ENCODE data around the gene REPIN1. TPM values are rescaled to one million over a fixed set of nuclear protein-coding genes. Genes with fewer than 3 reads are reported as not detected.

The REPIN1 gene
- total and polyA plus RNA-seq, 8 donors: 61.5 to 110 (median 71.6) TPM

- H3K27ac ChIP-seq: peak overlapping the region in 1 of 2 donors; percentile 73
- peak overlapping the region; percentile 44 to 50 for H3K4me3 ChIP-seq
- peaks cover 0 to 16% of the 10 kb centered on the region in 2 donors for H3K36me3 ChIP-seq
- H3K9me3 ChIP-seq: no peaks in the 10 kb centered on the region
- intact Hi-C loops (cut with DNase I): no loop called here
- ATAC-seq (peak; percentile 59), DNase-seq (peak in 1 of 4 donors; percentile 44)
- peaks cover 8 to 50% of the 10 kb centered on the region in 2 donors for H3K27me3 ChIP-seq
- H3K4me1 ChIP-seq: peaks cover 0 to 20% of the 10 kb centered on the region in 2 donors
- no peak for TF ChIP-seq CTCF (IDR thresholded peaks at IDR 0.05)
These were observed 28.4 kb upstream of the REPIN1 start for GRCh38 chr7:150340024-150340749.

GRCh38 chr7:150340875-150341262 is 27.8 kb upstream of the REPIN1 start:
- H3K4me1 ChIP-seq: peaks cover 0 to 20% of the 10 kb centered on the region in 2 donors
- no peak for TF ChIP-seq CTCF (IDR thresholded peaks at IDR 0.05)
- DNase-seq (peak in 1 of 4 donors; percentile 76), ATAC-seq (no peak)
- H3K36me3 ChIP-seq: peaks cover 0 to 16% of the 10 kb centered on the region in 2 donors
- H3K27ac ChIP-seq: peak overlapping the region; percentile 67 to 73
- intact Hi-C loops (cut with DNase I): no loop called here
- H3K9me3 ChIP-seq: no peaks in the 10 kb centered on the region
- H3K4me3 ChIP-seq: peak overlapping the region; percentile 44 to 50
- peaks cover 8 to 56% of the 10 kb centered on the region in 2 donors for H3K27me3 ChIP-seq

DNA sequence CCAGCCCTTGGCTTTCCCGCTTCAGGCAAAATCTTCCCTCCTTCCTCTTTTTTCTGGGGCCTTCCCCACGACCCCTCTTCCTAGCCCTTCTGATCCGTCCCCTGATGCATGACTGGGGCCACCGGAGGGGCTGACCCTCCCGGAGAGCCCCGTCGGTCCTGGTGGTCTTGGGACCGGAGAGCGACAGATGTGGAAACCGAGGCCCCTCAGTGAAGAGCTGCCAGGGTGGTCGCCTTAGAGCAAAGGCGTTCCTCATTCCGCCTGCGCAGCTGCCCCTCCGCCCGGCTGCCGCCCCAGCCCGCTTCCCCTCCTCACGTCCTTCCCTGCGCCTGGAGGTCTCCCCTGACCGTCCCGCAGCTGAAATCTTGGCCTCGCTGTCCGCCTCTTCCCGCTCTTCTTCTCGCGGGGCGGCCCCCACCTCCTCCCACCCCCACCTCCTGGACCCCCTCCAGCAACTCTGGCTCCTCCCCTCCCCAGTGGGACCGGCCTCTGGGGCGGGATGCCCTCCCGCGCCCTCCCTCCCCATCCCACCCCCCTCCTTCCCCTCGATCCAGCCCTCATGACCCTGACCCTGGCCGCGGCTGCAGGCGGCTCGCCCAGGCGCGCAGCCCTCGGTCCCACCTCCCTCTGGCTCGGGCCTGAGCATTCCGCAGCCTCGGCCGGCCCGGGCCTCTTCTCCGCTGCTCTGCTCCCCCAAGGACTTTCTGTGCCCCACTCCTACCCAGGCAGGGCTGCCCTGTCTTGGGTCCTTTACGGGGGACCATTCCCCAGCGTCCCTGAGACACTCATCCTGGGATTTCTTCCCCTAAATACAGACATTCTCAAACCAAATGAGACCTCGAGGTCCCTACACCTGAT is 27.1 kb upstream of the REPIN1 start, which contains the start of gene RARRES2:
Gene RARRES2, minus strand, starts transcription at position 367 of the 858 bp plus-strand sequence. CDS start 1,020 bp downstream, outside the sequence.
- H3K27ac ChIP-seq: peak within 1 kb of the TSS; percentile 67 to 73
- H3K27me3 ChIP-seq: peaks cover 8 to 61% of the 10 kb centered on the region in 2 donors
- peaks cover 0 to 16% of the 10 kb centered on the region in 2 donors for H3K36me3 ChIP-seq
- ATAC-seq (peak; percentile 71), DNase-seq (peak in 3 of 4 donors; percentile 51 to 91 (median 78))
- H3K4me1 ChIP-seq: peaks cover 0 to 20% of the 10 kb centered on the region in 2 donors
- H3K9me3 ChIP-seq: no peaks in the 10 kb centered on the region
- no peak for TF ChIP-seq CTCF (IDR thresholded peaks at IDR 0.05)
- intact Hi-C loops (cut with DNase I): no loop called here
- peak within 1 kb of the TSS; percentile 44 to 50 for H3K4me3 ChIP-seq

DNA sequence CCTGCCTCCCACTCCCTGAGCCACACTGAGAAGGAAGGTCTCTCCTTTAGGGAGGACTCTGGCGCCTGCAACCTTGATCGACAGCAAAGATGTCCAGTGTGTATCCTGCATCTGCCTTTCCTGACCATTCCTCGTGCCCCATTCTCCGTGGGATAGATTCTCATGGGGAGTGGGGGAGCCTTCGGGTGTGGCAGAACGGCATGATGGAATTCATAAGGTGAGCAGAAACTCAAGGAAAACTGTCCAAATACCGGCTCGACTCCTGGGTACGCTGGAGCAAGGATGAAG is 26.6 kb upstream of the REPIN1 start:
- H3K9me3 ChIP-seq: no peaks in the 10 kb centered on the region
- no peak overlapping the region for H3K27ac ChIP-seq
- TF ChIP-seq CTCF (IDR thresholded peaks at IDR 0.05): no peak
- DNase-seq (no peak), ATAC-seq (no peak)
- intact Hi-C loops (cut with DNase I): no loop called here
- peaks cover 8 to 61% of the 10 kb centered on the region in 2 donors for H3K27me3 ChIP-seq
- no peak overlapping the region for H3K4me3 ChIP-seq
- peaks cover 0 to 20% of the 10 kb centered on the region in 2 donors for H3K4me1 ChIP-seq
- H3K36me3 ChIP-seq: peaks cover 0 to 12% of the 10 kb centered on the region in 2 donors

GRCh38 chr7:150343225-150343624 is 25.4 kb upstream of the REPIN1 start:
- Histone ChIP-seq H3K36me3 (peaks cover 0 to under 1% of the 10 kb centered on the region in 2 donors), H3K9me3 (no peaks in the 10 kb centered on the region), H3K4me3 (no peak overlapping the region), H3K27me3 (peaks cover 8 to 61% of the 10 kb centered on the region in 2 donors), H3K27ac (no peak overlapping the region), H3K4me1 (peaks cover 0 to 20% of the 10 kb centered on the region in 2 donors)
- no peak for TF ChIP-seq CTCF (IDR thresholded peaks at IDR 0.05)
- intact Hi-C loops (cut with DNase I): no loop called here
- no peak for ATAC-seq
- DNase-seq: no peak

Measured in left lung (tissue), 10 donors.